Measurements from ENCODE around the gene VPS8. TPM values are rescaled to one million over a fixed set of nuclear protein-coding genes. Genes with fewer than 3 reads are reported as not detected.

VPS8 gene
- total and polyA plus RNA-seq, 2 of the 13 experiments (the other 11 are each of a cell fraction or from before 2014, with no cell fraction given) = 14.2 to 35.1 TPM

- TF ChIP-seq ARID4A (CRISPR knock-in tag; IDR thresholded peaks at IDR 0.05; ENCODE audit: borderline replicate concordance) (no peak), SMYD3 (CRISPR knock-in tag; IDR thresholded peaks at IDR 0.05) (no peak), MEF2D (CRISPR knock-in tag; IDR thresholded peaks at IDR 0.05) (no peak), ZNF580 (CRISPR knock-in tag; IDR thresholded peaks at IDR 0.05; ENCODE audit: borderline replicate concordance, low read depth) (no peak), AFF4 (CRISPR knock-in tag; IDR thresholded peaks at IDR 0.05) (no peak), MAFG (CRISPR knock-in tag; IDR thresholded peaks at IDR 0.05) (no peak), ZNF317 (CRISPR knock-in tag; IDR thresholded peaks at IDR 0.05) (no peak), MNT (IDR thresholded peaks at IDR 0.05) (no peak)
These were observed 8.6 kb downstream of the VPS8 start (continued) for GRCh38 chr3:184820525-184820924.

Data from HepG2 (cell line).